IMR-90 (cell line): ENCODE measurements around the gene CD300LG. TPM values are rescaled to one million over a fixed set of nuclear protein-coding genes. Genes with fewer than 3 reads are reported as not detected.

Source experiments
- ATAC-seq: fragments of 200-7000 bp; cut with Tn5 transposase; 2 replicates; pipeline ENCODE4 v1.9.1; 2020; ENCODE audit warnings: low read depth, mild to moderate bottlenecking, moderate library complexity
- BruUV-seq: library from RNA; stranded (reverse); fragments of 400-500 nt; replicated peaks from 2 replicates; lab custom pipeline; 2021; lab: Mats Ljungman, UMichigan
- CTCF ChIA-PET: fragments of 300-600 bp; formaldehyde crosslinking; extraction: SDS; loops from one replicate; lab custom pipeline; 2021; ENCODE audit warnings: antibody characterized with exemption; lab: Yijun Ruan, JAX
- POLR2A ChIA-PET: fragments of 300-600 bp; sonication (Branson Sonifier 250); formaldehyde crosslinking; loops from one replicate; lab custom pipeline; 2022; ENCODE audit warnings: antibody characterized with exemption; ENCODE audit not compliant: unreplicated experiment; lab: Charles Lee
- DNase-seq: peaks from one replicate; pipeline ENCODE4 v3.0.0; 2013
- H2AFZ ChIP-seq: replicated peaks from 2 replicates; pipeline ENCODE3; 2013; ENCODE audit warnings: low read length, mild to moderate bottlenecking; ENCODE audit not compliant: poor library complexity
- H2AK5ac ChIP-seq: 2 replicates; pipeline ENCODE4 v1.6.1; 2013; ENCODE audit warnings: low read depth, low read length, inconsistent platforms
- H2AK9ac ChIP-seq: replicated peaks from 2 replicates; pipeline ENCODE3; 2013; ENCODE audit warnings: mild to moderate bottlenecking, low read depth, low read length, moderate library complexity; ENCODE audit not compliant: poor library complexity
- H2BK120ac ChIP-seq: 2 replicates; pipeline ENCODE4 v1.6.1; 2013; ENCODE audit warnings: low read depth, low read length, inconsistent platforms
- H2BK15ac ChIP-seq: 3 replicates; pipeline ENCODE4 v1.6.1; 2013; ENCODE audit warnings: low read depth, low read length, inconsistent platforms
- H2BK20ac ChIP-seq: 2 replicates; pipeline ENCODE4 v1.6.1; 2013; ENCODE audit warnings: low read depth, mild to moderate bottlenecking, inconsistent platforms, low read length, moderate library complexity
- H2BK5ac ChIP-seq: 2 replicates; pipeline ENCODE4 v1.6.1; 2013; ENCODE audit warnings: mild to moderate bottlenecking, low read depth, low read length, inconsistent platforms; ENCODE audit not compliant: poor library complexity, severe bottlenecking
- H3K14ac ChIP-seq: replicated peaks from 2 replicates; pipeline ENCODE4 v1.6.1; 2013; ENCODE audit warnings: low read depth, low read length, inconsistent platforms
- H3K18ac ChIP-seq: 2 replicates; pipeline ENCODE4 v1.6.1; 2013; ENCODE audit warnings: low read depth, low read length, control low read depth
- H3K23ac ChIP-seq: 2 replicates; pipeline ENCODE4 v1.6.1; 2013; ENCODE audit warnings: low read depth, low read length, inconsistent platforms
- H3K27ac ChIP-seq: 2 replicates; pipeline ENCODE4 v1.5.1; 2013; ENCODE audit warnings: mild to moderate bottlenecking, control low read depth, low read length; ENCODE audit not compliant: insufficient read depth
- H3K27me3 ChIP-seq: 2 replicates; pipeline ENCODE4 v1.6.1; 2013; ENCODE audit warnings: low read length; ENCODE audit not compliant: control insufficient read depth, insufficient read depth
- H3K36me3 ChIP-seq: 2 replicates; pipeline ENCODE4 v1.6.1; 2013; ENCODE audit warnings: low read length, mixed read lengths; ENCODE audit not compliant: control insufficient read depth, insufficient read depth
- H3K4ac ChIP-seq: 2 replicates; pipeline ENCODE4 v1.6.1; 2013; ENCODE audit warnings: low read depth, low read length, inconsistent platforms
- H3K4me1 ChIP-seq: 2 replicates; pipeline ENCODE4 v1.6.1; 2013; ENCODE audit warnings: low read length, mixed read lengths; ENCODE audit not compliant: control insufficient read depth, insufficient read depth
- H3K4me2 ChIP-seq: 2 replicates; pipeline ENCODE4 v1.6.1; 2013; ENCODE audit warnings: low read depth, mild to moderate bottlenecking, control low read depth, low read length, moderate library complexity
- H3K4me3 ChIP-seq: 2 replicates; pipeline ENCODE4 v1.5.1; 2013; ENCODE audit warnings: low read depth, mild to moderate bottlenecking, control low read depth, low read length, moderate library complexity; ENCODE audit not compliant: insufficient read depth
- H3K56ac ChIP-seq: 2 replicates; pipeline ENCODE4 v1.6.1; 2013; ENCODE audit warnings: low read length, inconsistent platforms; ENCODE audit not compliant: insufficient read depth; ENCODE audit errors: extremely low read depth
- H3K79me1 ChIP-seq, 2 experiments: 2 replicates each; pipeline ENCODE4 v1.6.1; 2013; ENCODE audit warnings: low read length in 2 of 2, inconsistent platforms in 1 of 2, low read depth in 1 of 2
- H3K9ac ChIP-seq: 2 replicates; pipeline ENCODE4 v1.6.1; 2013; ENCODE audit warnings: low read depth, low read length, control low read depth
- H3K9me1 ChIP-seq: 2 replicates; pipeline ENCODE4 v1.6.1; 2013; ENCODE audit warnings: low read length, inconsistent platforms; ENCODE audit not compliant: insufficient read depth
- H3K9me3 ChIP-seq: 2 replicates; pipeline ENCODE4 v1.6.1; 2013; ENCODE audit warnings: low read length; ENCODE audit not compliant: control insufficient read depth, insufficient read depth
- H4K20me1 ChIP-seq: 2 replicates; pipeline ENCODE4 v1.6.1; 2013; ENCODE audit warnings: low read length, inconsistent platforms; ENCODE audit not compliant: insufficient read depth
- H4K5ac ChIP-seq: 2 replicates; pipeline ENCODE4 v1.6.1; 2013; ENCODE audit warnings: mild to moderate bottlenecking, low read depth, low read length, control low read depth
- H4K8ac ChIP-seq, 2 experiments: 2 replicates each; pipeline ENCODE4 v1.6.1; 2013; ENCODE audit warnings: low read depth in 2 of 2, low read length in 2 of 2, control low read depth in 1 of 2, inconsistent platforms in 1 of 2
- H4K91ac ChIP-seq: 2 replicates; pipeline ENCODE4 v1.6.1; 2013; ENCODE audit warnings: low read depth, low read length, inconsistent platforms; ENCODE audit not compliant: insufficient read depth
- BHLHE40 ChIP-seq: fragments of 150-350 bp; IDR thresholded peaks from 2 replicates; pipeline ENCODE4 v1.6.1; 2016; ENCODE audit warnings: mild to moderate bottlenecking, low read depth, low read length
- CEBPB ChIP-seq: IDR thresholded peaks from 2 replicates; pipeline ENCODE4 v1.6.1; 2012; ENCODE audit warnings: low read depth, low read length, improper control_type of control experiment
- CHD1 ChIP-seq: IDR thresholded peaks from 2 replicates; pipeline ENCODE4 v1.6.1; 2012; ENCODE audit warnings: low read depth, low read length, improper control_type of control experiment
- CTCF ChIP-seq: conservative IDR thresholded peaks from 2 replicates; pipeline ENCODE4 v1.5.1; 2012; ENCODE audit warnings: mild to moderate bottlenecking, low read depth, low read length, improper control_type of control experiment
- ELK1 ChIP-seq: fragments of 150-350 bp; IDR thresholded peaks from 2 replicates; pipeline ENCODE4 v1.6.1; 2016; ENCODE audit warnings: low read depth, mild to moderate bottlenecking, low read length, moderate library complexity, borderline replicate concordance
- FOS ChIP-seq: fragments of 150-350 bp; IDR thresholded peaks from 2 replicates; pipeline ENCODE4 v1.6.1; 2016; ENCODE audit warnings: low read depth, low read length
- MAFK ChIP-seq: IDR thresholded peaks from 2 replicates; pipeline ENCODE4 v1.6.1; 2012; ENCODE audit warnings: low read depth, low read length, improper control_type of control experiment
- MAZ ChIP-seq: IDR thresholded peaks from 2 replicates; pipeline ENCODE4 v1.6.1; 2012; ENCODE audit warnings: low read depth, mild to moderate bottlenecking, low read length, improper control_type of control experiment, moderate library complexity, borderline replicate concordance
- MXI1 ChIP-seq: IDR thresholded peaks from 2 replicates; pipeline ENCODE4 v1.6.1; 2012; ENCODE audit warnings: low read depth, mild to moderate bottlenecking, low read length, moderate library complexity, borderline replicate concordance
- NFE2L2 ChIP-seq: fragments of 150-350 bp; IDR thresholded peaks from 2 replicates; pipeline ENCODE4 v1.6.1; 2016; ENCODE audit warnings: low read depth, mild to moderate bottlenecking, low read length
- POLR2A ChIP-seq: IDR thresholded peaks from 2 replicates; pipeline ENCODE4 v1.6.1; 2012; ENCODE audit warnings: mild to moderate bottlenecking, low read depth, low read length
- RAD21 ChIP-seq: IDR thresholded peaks from 2 replicates; pipeline ENCODE4 v1.6.1; 2012; ENCODE audit warnings: low read length, improper control_type of control experiment
- RCOR1 ChIP-seq: IDR thresholded peaks from 2 replicates; pipeline ENCODE4 v1.6.1; 2012; ENCODE audit warnings: mild to moderate bottlenecking, low read length, improper control_type of control experiment; ENCODE audit not compliant: insufficient replicate concordance
- RFX5 ChIP-seq: IDR thresholded peaks from 2 replicates; pipeline ENCODE4 v1.8.0; 2012; ENCODE audit warnings: low read depth, mild to moderate bottlenecking, low read length, moderate library complexity
- WGBS, 2 experiments: methylation state at CpG; one replicate each; pipeline versions ENCODE4 v1.1.5 to v1.1.7; 2013; ENCODE audit warnings: missing lambda C conversion rate in 2 of 2; ENCODE audit not compliant: insufficient read length in 1 of 2; ENCODE audit errors: extremely low coverage in 2 of 2; 5-methylcytosine and 5-hydroxymethylcytosine counted together
- dilution Hi-C: fragments of 300-500 bp; cut with HindIII; formaldehyde crosslinking; loops from one replicate; pipeline ENCODE4 v1.14.3; 2018; ENCODE audit warnings: low sequenced_read_pairs; ENCODE audit not compliant: unreplicated experiment
- in situ Hi-C: fragments of 300-500 bp; cut with MboI; formaldehyde crosslinking; loops from 3 replicates; pipeline ENCODE4 v1.14.3; 2019; ENCODE audit warnings: low sequenced_read_pairs, inconsistent platforms, mixed read lengths
- intact Hi-C: fragments of 100-400 bp; cut with micrococcal nuclease; formaldehyde crosslinking; loops from 2 replicates; pipeline ENCODE4 v1.10.0; 2022
- polyA plus RNA-seq, 3 experiments: library from polyadenylated mRNA; depleted of rRNA; stranded (reverse); fragments of >200 nt; gene quantifications; 2 replicates each; pipeline ENCODE4 v1.2.3, GENCODE V29; 2012; ENCODE audit warnings: low replicate concordance in 1 of 3
- total RNA-seq: library from RNA; depleted of rRNA; stranded (reverse); fragments of >200 nt; gene quantifications from 2 replicates; pipeline ENCODE4 v1.2.3, GENCODE V29; 2012

The CD300LG gene
- total and polyA plus RNA-seq, 2 of the 4 experiments (the other 2 are of a cell fraction): not detected

- ATAC-seq (peak; percentile 48), DNase-seq (peak; percentile 31)
- H2BK5ac ChIP-seq: no peak overlapping the region
- H3K36me3 ChIP-seq: peaks cover 16% of the 10 kb centered on the region
- no peak overlapping the region for H4K5ac ChIP-seq
- peaks cover 0 to 19% of the 10 kb centered on the region in 2 experiments; a peak in 2 of 4 replicates for H3K79me1 ChIP-seq
- no peak overlapping the region for H2AFZ ChIP-seq
- H2AK5ac ChIP-seq: no peak overlapping the region
- peaks cover 6% of the 10 kb centered on the region for H3K4me1 ChIP-seq
- H3K4me3 ChIP-seq: no peak overlapping the region
- H3K9me3 ChIP-seq: no peaks in the 10 kb centered on the region
- H2BK120ac ChIP-seq: no peak overlapping the region
- POLR2A ChIA-PET: no interaction called here
- H4K20me1 ChIP-seq: no peaks in the 10 kb centered on the region
- TF ChIP-seq RFX5 (no peak), CEBPB (no peak), CHD1 (no peak), MAZ (no peak), RCOR1 (no peak), BHLHE40 (no peak), MXI1 (no peak), ELK1 (no peak), RAD21 (no peak), POLR2A (no peak), MAFK (no peak), FOS (no peak), NFE2L2 (no peak), CTCF (no peak)
- H3K56ac ChIP-seq: no peak overlapping the region
- BruUV-seq: no TSS peak
- peaks cover 4% of the 10 kb centered on the region; the same call in 1 of the 2 replicates for H3K9me1 ChIP-seq
- CTCF ChIA-PET: interaction anchor here (1.6 kb wide), 1 partner anchor 24 kb away, joined by 3 read pairs; the partner anchor contains the start of gene CD300LG
- H2AK9ac ChIP-seq: peak overlapping the region; percentile 21
- H3K23ac ChIP-seq: no peak overlapping the region
- no peak overlapping the region for H3K4ac ChIP-seq
- no peak overlapping the region for H2BK15ac ChIP-seq
- H3K27ac ChIP-seq: no peak overlapping the region
- no peak overlapping the region for H4K91ac ChIP-seq
- no peak overlapping the region for H3K18ac ChIP-seq
- H2BK20ac ChIP-seq: no peak overlapping the region
- dilution Hi-C loops: no loop called here
- H3K4me2 ChIP-seq: no peak overlapping the region
- H3K14ac ChIP-seq: no peak overlapping the region
- no CpG with 5 or more reads among the region's 5 CpGs for WGBS, 2 experiments
- intact Hi-C loops: loop anchor here (1.0 kb wide), 1 partner anchor 26 kb away; no protein-coding TSS in a partner anchor
- no peak overlapping the region for H3K9ac ChIP-seq
- H3K27me3 ChIP-seq: no peaks in the 10 kb centered on the region
- in situ Hi-C loops: no loop called here
- H4K8ac ChIP-seq: no peak overlapping the region
Measured at GRCh38 chr17:43822570-43823190, 24.3 kb upstream of the CD300LG start.
